ENCODE results near the gene ZBTB20. TPM values are rescaled to one million over a fixed set of nuclear protein-coding genes. Genes with fewer than 3 reads are reported as not detected.
"Not testable (repeated sequence)": the region's sequence is repeated elsewhere in the genome, so short reads cannot be mapped to it uniquely, and the experiment has no call there.

The ZBTB20 gene
- total RNA-seq (2014; rRNA removed; shearing (Covaris generic); ENCODE audit: low replicate concordance): 1.6 and 2.8 TPM in 2 replicates

DNA sequence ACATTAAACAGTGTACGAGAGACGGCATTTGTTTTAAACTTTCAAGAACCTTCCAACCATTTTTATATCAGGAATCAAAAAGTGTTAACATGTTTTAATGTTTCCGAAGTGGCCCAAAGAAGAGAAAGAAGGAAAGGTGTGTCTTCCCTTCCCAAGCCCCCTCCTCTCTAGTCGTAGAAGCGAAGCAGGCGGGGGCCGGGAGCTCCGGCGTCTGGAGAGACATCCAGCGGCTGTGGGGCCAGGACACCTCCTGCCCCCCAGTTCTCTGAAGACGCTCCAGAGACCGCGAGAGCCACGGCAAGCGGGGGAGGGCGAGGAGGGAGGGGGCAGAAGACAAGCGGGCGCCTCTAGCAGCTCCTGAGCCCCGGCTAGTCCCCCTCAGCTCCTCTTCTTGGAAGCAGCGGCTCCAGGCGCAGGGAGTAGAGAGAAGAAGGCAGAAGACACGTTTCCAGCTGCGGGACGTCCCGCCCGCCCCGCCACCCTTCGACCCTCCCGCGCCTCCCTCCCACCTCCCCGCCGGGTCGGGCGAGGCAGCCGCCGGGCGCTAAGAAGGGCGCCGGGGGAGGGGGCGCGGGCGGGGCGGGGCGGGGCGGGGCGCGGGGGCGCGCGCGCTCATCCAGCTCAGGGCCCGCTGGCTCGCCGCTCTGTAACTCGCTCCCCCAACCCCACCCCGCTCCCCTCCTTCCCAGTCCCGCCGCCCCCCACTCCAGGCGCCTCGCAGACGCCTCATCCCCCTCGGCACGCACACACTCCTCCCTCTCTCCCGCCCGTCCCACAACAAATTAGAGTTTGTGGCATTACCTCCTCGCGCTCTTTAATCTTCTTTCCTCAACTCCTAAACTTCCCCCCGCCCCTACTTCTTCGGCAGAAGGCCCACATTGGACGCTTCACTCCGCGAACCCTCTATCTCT lies at the start of gene ZBTB20:
Gene ZBTB20, minus strand, starts transcription at position 871 of the 911 bp plus-strand sequence.
- Histone ChIP-seq H3K36me3 (ENCODE audit: insufficient read depth, low read length) (no peaks in the 10 kb centered on the region), H3K9ac (ENCODE audit: low read length) (peak within 1 kb of the TSS; percentile 80), H4K20me1 (ENCODE audit: insufficient read depth, low read depth, low read length) (no peaks in the 10 kb centered on the region), H3K4me1 (ENCODE audit: low read length) (peaks cover 16% of the 10 kb centered on the region), H3K9me2 (replicated peaks; ENCODE audit: insufficient read depth, low read length) (no peaks in the 10 kb centered on the region), H3K79me2 (ENCODE audit: low read length) (no peaks in the 10 kb centered on the region), H2AFZ (ENCODE audit: low read length) (peak within 1 kb of the TSS; percentile 90), H3K4me3 (ENCODE audit: low read length) (peak within 1 kb of the TSS; percentile 81), H3K4me2 (ENCODE audit: low read depth, low read length, poor library complexity, severe bottlenecking) (peak within 1 kb of the TSS; percentile 92), H3K27ac (ENCODE audit: low read length) (peak within 1 kb of the TSS; percentile 8), H3K27me3 (ENCODE audit: low read length) (no peaks in the 10 kb centered on the region), H3K9me3 (ENCODE audit: low read length) (no peaks in the 10 kb centered on the region)
- DNase-seq: peak; percentile 74

DNA sequence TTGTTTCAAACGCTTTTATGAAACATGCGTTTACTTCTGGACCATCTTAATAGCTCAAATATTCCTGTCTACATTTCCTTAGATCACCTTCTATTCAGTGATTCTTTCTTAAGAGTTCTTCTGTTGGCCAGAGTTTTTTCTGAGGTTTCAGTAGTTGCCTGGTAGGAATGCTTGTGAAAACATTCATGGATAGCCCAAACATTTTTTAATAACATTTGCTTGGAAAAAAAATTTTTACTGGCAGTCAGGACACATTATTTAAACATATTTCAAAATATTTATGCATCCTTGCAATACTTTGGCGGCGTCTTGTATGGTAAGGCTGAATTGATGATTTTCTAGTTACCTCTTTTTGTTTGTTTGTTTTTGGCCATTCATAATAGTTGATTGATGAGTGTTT lies 47.4 kb upstream of the ZBTB20 start:
- Histone ChIP-seq H3K4me2 (ENCODE audit: low read depth, low read length, poor library complexity, severe bottlenecking) (no peak overlapping the region), H3K9ac (ENCODE audit: low read length) (no peak overlapping the region), H3K9me3 (ENCODE audit: low read length) (no peaks in the 10 kb centered on the region), H3K79me2 (ENCODE audit: low read length) (no peaks in the 10 kb centered on the region), H3K9me2 (replicated peaks; ENCODE audit: insufficient read depth, low read length) (no peaks in the 10 kb centered on the region), H3K4me1 (ENCODE audit: low read length) (no peaks in the 10 kb centered on the region), H3K27me3 (ENCODE audit: low read length) (no peaks in the 10 kb centered on the region), H3K27ac (ENCODE audit: low read length) (no peak overlapping the region), H4K20me1 (ENCODE audit: insufficient read depth, low read depth, low read length) (no peaks in the 10 kb centered on the region), H2AFZ (ENCODE audit: low read length) (no peak overlapping the region), H3K36me3 (ENCODE audit: insufficient read depth, low read length) (no peaks in the 10 kb centered on the region), H3K4me3 (ENCODE audit: low read length) (no peak overlapping the region)
- DNase-seq: no peak

GRCh38 chr3:115190747-115191146 lies 43.7 kb upstream of the ZBTB20 start:
- no peak for DNase-seq
- no peak overlapping the region for H3K27ac ChIP-seq (ENCODE audit: low read length)

GRCh38 chr3:115187149-115187757 lies 40.2 kb upstream of the ZBTB20 start:
- H3K36me3 ChIP-seq (ENCODE audit: insufficient read depth, low read length): no peaks in the 10 kb centered on the region
- H3K9me2 ChIP-seq (replicated peaks; ENCODE audit: insufficient read depth, low read length): no peaks in the 10 kb centered on the region
- H3K79me2 ChIP-seq (ENCODE audit: low read length): no peaks in the 10 kb centered on the region
- H3K9me3 ChIP-seq (ENCODE audit: low read length): no peaks in the 10 kb centered on the region
- no peak overlapping the region for H2AFZ ChIP-seq (ENCODE audit: low read length)
- H4K20me1 ChIP-seq (ENCODE audit: insufficient read depth, low read depth, low read length): no peaks in the 10 kb centered on the region
- DNase-seq: no peak
- no peaks in the 10 kb centered on the region for H3K27me3 ChIP-seq (ENCODE audit: low read length)
- no peak overlapping the region for H3K4me2 ChIP-seq (ENCODE audit: low read depth, low read length, poor library complexity, severe bottlenecking)
- H3K27ac ChIP-seq (ENCODE audit: low read length): no peak overlapping the region
- H3K9ac ChIP-seq (ENCODE audit: low read length): no peak overlapping the region
- H3K4me1 ChIP-seq (ENCODE audit: low read length): no peaks in the 10 kb centered on the region
- no peak overlapping the region for H3K4me3 ChIP-seq (ENCODE audit: low read length)

More at GRCh38 chr3:115190747-115191146, 43.7 kb upstream of the ZBTB20 start:
- Histone ChIP-seq H4K20me1 (ENCODE audit: insufficient read depth, low read depth, low read length) (no peaks in the 10 kb centered on the region), H3K36me3 (ENCODE audit: insufficient read depth, low read length) (no peaks in the 10 kb centered on the region), H3K4me2 (ENCODE audit: low read depth, low read length, poor library complexity, severe bottlenecking) (no peak overlapping the region), H3K9me2 (replicated peaks; ENCODE audit: insufficient read depth, low read length) (no peaks in the 10 kb centered on the region), H3K79me2 (ENCODE audit: low read length) (no peaks in the 10 kb centered on the region), H2AFZ (ENCODE audit: low read length) (no peak overlapping the region), H3K9ac (ENCODE audit: low read length) (no peak overlapping the region), H3K4me1 (ENCODE audit: low read length) (no peaks in the 10 kb centered on the region), H3K9me3 (ENCODE audit: low read length) (no peaks in the 10 kb centered on the region), H3K27me3 (ENCODE audit: low read length) (no peaks in the 10 kb centered on the region), H3K4me3 (ENCODE audit: low read length) (no peak overlapping the region)

- no peak overlapping the region for H3K4me3 ChIP-seq (ENCODE audit: low read length)
- H3K79me2 ChIP-seq (ENCODE audit: low read length): no peaks in the 10 kb centered on the region
- H3K27ac ChIP-seq (ENCODE audit: low read length): no peak overlapping the region
- H3K9ac ChIP-seq (ENCODE audit: low read length): no peak overlapping the region
- H3K27me3 ChIP-seq (ENCODE audit: low read length): no peaks in the 10 kb centered on the region
- no peaks in the 10 kb centered on the region for H4K20me1 ChIP-seq (ENCODE audit: insufficient read depth, low read depth, low read length)
- no peaks in the 10 kb centered on the region for H3K9me3 ChIP-seq (ENCODE audit: low read length)
- H3K36me3 ChIP-seq (ENCODE audit: insufficient read depth, low read length): no peaks in the 10 kb centered on the region
- H3K9me2 ChIP-seq (replicated peaks; ENCODE audit: insufficient read depth, low read length): no peaks in the 10 kb centered on the region
- H3K4me1 ChIP-seq (ENCODE audit: low read length): no peaks in the 10 kb centered on the region
- no peak overlapping the region for H2AFZ ChIP-seq (ENCODE audit: low read length)
- DNase-seq: no peak
- no peak overlapping the region for H3K4me2 ChIP-seq (ENCODE audit: low read depth, low read length, poor library complexity, severe bottlenecking)
Measured at GRCh38 chr3:115186351-115187148, 39.5 kb upstream of the ZBTB20 start.

GRCh38 chr3:115184859-115185572 lies 37.9 kb upstream of the ZBTB20 start:
- H3K9me3 ChIP-seq (ENCODE audit: low read length): not testable (repeated sequence)

GRCh38 chr3:115178930-115179329 lies 31.8 kb upstream of the ZBTB20 start:
- not testable (repeated sequence) for H3K4me2 ChIP-seq (ENCODE audit: low read depth, low read length, poor library complexity, severe bottlenecking); H4K20me1 ChIP-seq (ENCODE audit: insufficient read depth, low read depth, low read length); H3K9me3 ChIP-seq (ENCODE audit: low read length); H3K4me1 ChIP-seq (ENCODE audit: low read length); H3K79me2 ChIP-seq (ENCODE audit: low read length); H3K27me3 ChIP-seq (ENCODE audit: low read length); H3K9ac ChIP-seq (ENCODE audit: low read length); H3K4me3 ChIP-seq (ENCODE audit: low read length); H3K27ac ChIP-seq (ENCODE audit: low read length); H3K36me3 ChIP-seq (ENCODE audit: insufficient read depth, low read length); H2AFZ ChIP-seq (ENCODE audit: low read length); H3K9me2 ChIP-seq (replicated peaks; ENCODE audit: insufficient read depth, low read length); DNase-seq

More at GRCh38 chr3:115184859-115185572, 37.9 kb upstream of the ZBTB20 start:
- not testable (repeated sequence) for H2AFZ ChIP-seq (ENCODE audit: low read length); H3K36me3 ChIP-seq (ENCODE audit: insufficient read depth, low read length); H3K4me2 ChIP-seq (ENCODE audit: low read depth, low read length, poor library complexity, severe bottlenecking); H3K9ac ChIP-seq (ENCODE audit: low read length); H3K27me3 ChIP-seq (ENCODE audit: low read length); H3K4me1 ChIP-seq (ENCODE audit: low read length); DNase-seq; H3K27ac ChIP-seq (ENCODE audit: low read length); H4K20me1 ChIP-seq (ENCODE audit: insufficient read depth, low read depth, low read length); H3K9me2 ChIP-seq (replicated peaks; ENCODE audit: insufficient read depth, low read length); H3K79me2 ChIP-seq (ENCODE audit: low read length); H3K4me3 ChIP-seq (ENCODE audit: low read length)

Data from Karpas-422 (cell line).